GM19395 (cell line): Measurements from ENCODE around the gene HLCS.

Source experiments
- ATAC-seq: cut with Tn5 transposase; IDR thresholded peaks from one replicate; pipeline ENCODE4 v1.9.1; 2021; ENCODE audit warnings: mild to moderate bottlenecking, moderate library complexity; ENCODE audit not compliant: unreplicated experiment

The HLCS gene

DNA sequence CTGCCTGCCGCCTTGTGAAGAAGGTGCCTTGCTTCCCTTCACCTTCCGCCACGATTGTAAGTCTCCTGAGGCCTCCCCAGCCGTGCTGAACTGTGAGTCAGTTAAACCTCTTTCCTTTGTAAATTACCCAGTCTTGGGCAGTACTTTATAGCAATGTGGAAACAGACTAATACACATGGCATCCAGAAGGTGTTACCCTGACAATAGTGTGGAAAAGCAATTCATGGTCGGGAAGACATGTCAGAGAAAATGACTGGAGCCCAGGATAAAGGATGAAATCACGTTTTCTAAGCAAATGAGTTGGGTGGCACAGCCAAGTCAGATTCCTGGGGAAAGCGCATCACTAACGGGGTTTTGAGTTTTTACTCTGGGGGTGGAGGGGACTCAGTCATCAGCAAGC lies 76.4 kb downstream of the HLCS start:
- ATAC-seq = no peak

DNA sequence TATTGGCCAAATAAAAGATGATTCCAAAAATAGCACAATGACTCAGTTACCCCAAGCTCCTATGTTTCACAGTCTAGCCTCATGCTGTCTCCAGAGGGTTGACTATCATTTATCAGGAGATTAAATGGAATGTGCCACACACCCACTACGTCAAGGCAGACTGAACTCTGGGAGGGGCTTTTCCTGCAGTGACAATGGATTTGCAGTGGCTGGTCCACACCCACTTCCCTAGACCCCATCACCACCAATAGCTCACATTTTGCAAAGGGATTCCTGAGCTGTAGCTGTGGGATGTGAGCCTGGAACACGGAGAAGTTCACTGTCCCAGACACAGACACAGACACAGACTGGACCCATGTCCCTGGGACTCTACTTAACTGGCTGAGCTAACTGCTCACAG lies 77.1 kb downstream of the HLCS start:
- ATAC-seq = no peak

DNA sequence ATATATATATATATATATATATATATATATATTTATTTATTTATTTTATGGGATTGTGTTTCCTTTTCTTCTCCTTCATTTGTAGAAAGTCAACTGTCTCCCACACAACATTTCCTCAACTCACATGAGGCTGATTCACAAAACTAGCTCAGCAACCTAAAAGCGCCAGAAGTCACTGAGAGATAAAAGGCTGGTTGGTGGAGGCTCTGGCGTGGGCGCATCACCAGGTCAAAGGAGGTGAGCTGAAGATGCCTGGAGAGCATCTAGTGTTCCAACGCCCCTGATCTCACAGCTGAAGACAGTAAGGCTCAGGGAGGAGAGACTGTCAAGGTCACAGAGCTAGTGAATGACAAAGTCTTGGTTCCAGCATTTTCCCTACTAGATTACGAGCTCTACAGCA lies 78.0 kb downstream of the HLCS start:
- ATAC-seq = no peak

DNA sequence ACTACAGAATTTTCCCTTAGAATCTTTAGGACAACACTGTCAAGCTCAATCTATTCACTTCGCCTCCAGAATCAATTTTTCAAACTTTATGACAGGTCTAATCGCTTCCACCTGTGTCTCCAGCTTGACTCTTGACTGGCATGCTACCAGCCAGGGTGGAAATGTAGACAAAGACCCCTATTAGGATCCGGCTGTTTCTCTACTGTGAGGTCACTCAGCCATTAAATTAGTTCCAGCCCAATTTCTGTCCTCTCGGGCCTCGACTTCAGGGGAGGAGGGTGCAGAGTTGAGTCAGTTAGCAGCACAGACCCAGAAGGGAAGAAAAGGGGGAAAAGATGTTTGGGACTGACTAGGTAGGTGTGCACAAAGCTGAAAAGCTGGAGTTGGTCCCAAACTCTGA lies 78.5 kb downstream of the HLCS start:
- ATAC-seq = no peak

DNA sequence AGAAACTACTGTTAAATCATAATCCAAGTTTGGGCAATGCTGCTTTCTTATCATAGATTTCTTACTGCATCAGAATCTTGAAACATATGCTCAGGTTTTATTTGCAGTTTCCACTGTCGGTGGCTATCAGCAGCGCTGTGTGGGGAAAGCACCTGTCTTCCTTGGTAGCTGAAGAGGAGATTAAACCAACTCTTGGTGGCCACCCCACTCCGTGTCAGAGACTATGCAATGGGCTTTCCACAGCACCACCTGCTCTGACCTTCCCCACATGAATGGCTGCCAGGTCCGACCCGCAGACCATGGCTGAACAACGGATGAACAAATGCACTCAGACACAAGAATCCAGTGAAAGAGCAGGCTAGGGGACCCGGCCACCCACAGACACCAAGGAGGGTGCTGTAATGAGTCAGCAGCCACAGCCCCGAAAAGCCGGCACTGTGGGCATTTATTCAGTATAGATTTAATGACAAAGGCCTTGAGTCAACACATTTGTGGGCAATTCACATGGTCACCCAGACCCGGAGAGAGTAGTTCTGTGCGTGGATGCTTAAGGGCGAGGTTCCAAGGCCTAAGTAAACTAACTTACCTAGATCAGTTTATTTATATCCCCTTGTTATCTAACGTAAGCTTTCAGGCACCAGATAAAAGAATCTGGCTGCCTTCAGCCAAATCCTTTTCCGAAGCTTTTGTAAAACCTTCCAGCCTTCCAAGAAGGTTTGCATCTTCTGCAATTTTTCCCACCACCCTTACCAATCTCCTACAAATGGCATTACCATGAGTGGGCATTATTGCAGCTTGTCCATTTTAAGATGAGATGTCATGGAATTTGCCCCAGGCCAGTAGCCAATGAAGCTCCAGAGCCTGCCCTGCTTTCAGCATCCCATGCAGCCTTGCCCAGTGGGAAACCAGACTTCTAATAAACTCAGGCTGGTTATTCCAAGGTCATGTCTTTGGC lies 82.7 kb downstream of the HLCS start:
- ATAC-seq = no peak

DNA sequence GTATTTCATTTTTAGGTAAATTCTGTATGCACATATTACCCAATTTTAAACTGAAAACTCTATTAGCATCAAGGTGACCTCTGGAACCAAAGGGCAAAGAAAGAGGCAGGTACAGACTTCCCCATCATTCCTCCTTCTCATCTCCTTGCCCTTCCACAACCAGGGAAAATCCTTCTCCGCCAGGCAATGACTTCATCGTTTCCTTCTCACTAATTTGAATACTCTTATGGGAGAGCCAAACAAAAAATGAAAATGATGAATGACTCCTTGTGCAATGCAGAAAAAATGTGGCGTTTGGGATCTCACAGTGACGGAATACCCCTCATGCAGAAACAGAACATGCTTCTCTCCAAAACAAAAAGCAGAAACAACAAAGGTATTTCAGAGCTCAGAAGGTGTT lies 83.7 kb downstream of the HLCS start:
- no peak for ATAC-seq

DNA sequence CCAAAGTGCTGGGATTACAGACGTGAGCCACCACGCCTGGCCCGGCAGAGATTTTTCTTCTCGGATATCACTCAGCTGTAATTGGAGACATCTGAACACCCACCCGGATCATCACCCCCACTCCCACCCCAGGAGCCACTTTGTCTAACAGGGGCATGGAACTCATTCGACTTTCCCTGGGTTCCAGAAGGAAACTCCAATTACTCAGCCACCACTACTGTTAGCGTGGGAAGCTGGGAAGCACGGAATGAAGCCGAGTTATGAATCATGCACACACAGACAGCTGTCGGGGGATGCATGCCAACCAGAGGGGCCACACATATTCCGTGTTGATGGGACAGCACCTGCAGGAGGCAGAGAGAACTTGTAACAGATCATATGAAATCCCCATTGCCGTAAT lies 85.2 kb downstream of the HLCS start:
- no peak for ATAC-seq

DNA sequence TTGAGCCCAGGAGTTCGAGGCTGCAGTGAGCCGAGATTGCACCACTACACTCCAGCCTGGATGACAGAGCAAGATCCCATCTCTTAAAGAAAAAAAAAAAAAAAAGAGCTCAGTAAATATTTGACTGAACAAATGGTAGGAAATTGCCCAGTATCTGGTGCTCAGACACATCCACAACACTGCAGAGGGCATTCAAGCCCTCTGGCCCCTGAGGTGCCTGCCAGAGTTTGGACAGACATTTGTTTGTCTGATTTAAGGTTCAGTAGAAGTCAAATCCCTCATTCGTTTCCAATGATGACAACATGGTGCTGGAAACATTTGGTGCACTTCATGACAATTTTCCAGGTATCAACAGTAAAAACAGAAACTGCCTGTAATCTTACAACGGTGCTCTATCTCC lies 86.6 kb downstream of the HLCS start:
- ATAC-seq = no peak

DNA sequence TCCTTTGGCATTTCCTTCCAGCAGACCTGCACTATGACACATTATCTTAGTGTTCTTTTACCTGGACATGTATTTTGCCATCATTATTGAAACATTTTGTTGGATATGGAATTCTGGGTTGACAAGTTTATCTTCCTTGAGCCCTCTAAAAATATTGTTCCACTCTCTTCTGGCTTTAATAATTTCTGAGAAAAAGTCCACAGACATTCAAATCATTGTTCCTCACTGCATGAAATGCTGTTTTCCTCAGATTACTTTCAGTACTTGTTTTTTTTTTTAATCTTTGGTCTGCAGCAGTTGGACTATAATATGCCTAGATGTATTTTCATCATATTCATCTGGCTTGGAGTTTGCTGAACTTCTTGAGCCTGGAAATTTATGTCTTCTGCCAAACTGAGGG lies 88.7 kb downstream of the HLCS start:
- no peak for ATAC-seq

DNA sequence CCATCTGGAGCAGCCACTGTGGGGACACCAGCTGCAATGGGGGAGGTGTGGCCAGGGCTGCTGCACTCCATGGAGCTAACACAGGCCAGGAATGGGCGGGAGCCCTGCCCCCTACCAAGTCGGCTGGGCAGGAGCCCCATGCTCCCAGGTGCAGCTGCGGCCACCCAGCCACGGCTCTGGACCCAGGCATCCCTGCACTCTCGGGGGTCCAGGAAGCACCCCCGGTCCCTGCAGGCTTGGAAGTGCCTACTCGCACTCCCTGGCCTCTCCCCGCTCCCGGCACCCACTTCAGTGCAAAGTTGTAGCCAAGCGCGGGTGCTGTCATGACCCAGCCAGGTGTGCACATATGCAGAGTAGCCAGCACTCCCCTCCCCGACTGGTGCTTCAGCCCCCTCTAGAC lies 91.8 kb downstream of the HLCS start:
- no peak for ATAC-seq

DNA sequence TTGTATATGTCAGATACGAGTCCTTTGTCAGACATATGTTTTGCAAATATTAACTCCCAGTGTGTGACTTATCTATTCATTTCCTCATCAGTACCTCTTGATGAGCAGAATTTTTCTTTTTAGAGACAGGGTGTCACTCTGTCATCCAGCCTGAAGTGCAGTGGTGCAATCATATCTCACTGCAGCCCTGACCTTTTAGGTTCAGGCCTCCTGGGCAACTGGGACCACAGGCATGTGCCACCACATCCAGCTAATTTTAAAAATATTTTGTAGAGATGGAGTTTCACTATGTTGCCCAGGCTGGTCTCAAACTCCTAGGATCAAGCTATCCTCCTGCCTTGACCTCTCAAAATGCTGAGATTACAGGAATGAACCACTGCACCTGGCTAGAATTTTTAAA lies 93.0 kb downstream of the HLCS start:
- no peak for ATAC-seq

DNA sequence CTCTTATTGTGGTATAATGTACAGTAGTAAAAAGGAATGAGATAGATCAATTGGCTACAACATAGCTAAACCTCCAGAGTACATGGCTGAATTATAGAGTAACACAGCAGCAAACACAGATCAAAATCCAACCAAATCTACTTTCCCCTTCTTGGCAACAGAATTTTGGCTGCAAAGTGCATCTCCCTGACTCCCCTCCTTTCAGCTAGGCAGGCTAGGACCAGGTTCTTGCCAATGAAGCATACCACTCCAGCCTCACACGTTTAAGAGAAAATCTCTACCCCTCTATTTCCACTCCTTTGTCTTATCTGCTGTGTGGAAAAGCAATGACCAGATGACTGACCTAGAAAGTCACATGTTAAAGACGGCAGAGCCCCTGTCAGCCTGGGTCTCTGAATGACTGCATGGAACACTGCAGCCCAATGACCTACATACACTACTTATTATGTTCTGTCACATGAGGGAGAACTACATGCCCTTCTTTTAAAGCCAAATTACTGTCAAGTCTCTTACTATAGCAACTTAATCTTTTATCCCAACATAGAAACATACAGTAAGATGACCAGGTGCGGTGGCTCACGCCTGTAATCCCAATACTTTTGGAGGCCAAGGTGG lies 99.1 kb downstream of the HLCS start:
- no peak for ATAC-seq

DNA sequence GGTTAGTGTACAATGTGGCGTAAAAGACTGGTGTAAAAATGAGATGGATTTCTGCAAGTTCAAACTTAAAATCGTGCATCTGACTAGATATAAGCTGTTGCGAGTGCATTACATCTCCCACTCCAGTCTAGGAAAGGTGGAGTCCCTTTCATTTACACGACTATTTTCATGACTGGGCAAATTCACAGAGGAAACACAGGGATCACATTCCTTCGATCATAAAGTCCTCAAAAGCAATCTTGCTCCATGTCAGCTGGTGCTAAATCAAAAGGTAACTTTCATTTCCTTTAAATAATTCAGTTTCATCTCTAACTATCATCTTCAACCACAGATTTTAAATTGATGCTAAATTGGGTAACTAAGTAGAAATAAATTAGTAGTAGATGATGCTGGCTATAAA lies 100.0 kb downstream of the HLCS start:
- no peak for ATAC-seq

DNA sequence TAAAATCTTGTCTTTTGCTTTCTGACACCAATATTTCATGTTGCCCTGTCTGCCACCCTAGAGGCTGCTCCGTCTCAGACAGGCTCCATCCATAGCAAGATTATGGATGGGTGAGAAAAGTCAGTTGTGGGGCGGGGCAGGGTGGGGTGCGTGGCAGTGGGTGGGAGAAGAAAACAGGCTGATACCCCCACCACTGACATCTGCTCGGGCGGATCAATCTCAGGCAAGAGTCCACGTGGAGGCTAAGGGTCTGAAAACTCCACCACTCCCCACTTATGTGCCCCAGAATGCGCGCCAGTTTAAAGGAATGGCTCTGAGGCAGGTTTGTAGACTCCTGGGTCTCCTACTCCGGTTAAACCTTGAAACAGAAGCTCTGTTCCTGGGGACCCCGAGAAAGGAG lies 101.5 kb downstream of the HLCS start:
- ATAC-seq = no peak

DNA sequence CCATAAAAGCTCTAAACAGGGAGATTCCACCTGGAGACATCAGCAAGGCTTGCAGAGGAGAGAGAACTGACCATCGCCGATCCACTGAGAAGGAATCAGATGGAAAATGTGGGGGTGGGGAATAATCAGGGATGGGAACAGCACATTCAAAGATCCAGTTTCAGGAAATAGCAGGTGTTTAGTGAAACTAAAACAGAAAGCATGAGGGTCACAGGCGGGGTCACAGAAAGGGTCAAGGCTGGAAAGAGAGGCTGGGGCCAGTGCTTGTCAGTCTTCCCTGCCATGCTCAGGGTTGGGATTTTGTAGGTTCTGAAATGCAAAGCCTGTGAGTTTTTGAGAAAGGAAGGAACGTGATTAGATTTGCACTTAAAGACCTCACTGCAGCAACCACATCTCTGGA lies 103.2 kb downstream of the HLCS start:
- no peak for ATAC-seq

DNA sequence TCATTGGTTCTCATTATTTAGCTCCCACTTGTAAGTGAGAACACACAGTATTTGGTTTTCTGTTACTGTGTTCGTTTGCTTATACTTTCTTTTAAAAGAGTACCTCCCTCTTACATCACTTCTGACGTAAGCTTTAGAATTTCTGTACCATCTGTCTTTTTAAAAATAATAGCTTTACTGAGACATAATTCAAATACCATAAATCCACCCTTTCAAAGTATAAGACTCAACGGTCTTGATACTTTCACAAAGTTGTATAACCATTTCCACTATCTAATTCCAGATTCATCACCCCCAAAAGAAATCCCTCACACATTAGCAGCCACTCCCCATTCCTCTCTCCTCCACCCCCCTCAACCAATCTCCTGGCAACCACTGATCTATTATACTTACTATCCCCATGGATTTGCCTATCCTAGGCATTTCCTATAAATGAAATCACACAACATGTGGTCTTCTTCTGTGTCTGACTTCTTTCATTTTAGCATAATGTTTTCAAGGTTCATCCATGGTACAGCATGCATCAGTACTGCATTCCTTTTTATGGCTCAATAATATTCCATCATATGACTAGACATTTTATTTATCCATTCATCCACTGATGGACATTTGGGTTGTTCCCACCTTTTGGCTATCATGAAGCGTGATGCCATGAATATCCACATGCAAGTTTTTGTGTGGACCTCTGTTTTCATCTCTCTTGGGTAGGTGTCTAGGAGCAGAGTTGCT lies 104.7 kb downstream of the HLCS start:
- ATAC-seq = no peak

DNA sequence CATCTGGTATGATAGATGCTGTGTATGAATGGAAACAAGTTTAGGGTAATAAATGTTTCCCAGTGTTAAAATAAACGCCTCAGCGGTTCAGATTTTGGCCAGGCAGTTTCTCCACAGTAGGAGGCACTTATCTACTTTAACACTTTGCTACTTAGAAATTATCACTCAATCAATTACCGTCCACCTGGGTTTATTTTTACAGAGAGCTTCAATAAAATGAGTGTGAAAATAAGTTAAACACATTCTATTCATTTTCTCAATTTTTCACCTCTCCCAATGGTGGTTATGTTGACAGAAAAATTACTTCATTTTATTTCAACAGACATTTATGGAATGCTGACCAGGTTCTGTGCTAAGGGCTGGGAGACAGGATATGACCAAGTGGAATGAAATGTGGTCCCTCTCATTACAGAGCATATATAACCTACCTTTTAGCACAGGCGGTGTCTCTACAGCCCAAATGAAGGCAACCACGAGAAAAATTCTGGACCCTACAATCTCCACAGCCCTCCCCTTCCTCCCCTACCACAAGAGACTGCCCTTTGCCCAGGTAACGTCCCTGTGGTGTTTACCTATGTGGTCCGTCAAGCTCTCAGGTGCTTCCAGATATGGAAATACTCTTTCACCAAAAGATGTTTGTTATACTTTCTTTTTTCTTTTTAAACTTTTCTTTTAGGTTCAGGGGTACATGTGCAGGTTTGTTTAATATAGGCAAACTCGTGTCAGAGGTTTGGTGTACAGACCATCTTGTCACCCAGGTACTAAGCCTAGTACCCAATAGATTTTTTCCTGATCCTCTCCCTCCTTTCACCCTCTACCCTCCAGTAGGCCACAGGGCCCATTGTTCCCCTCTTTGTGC lies 105.5 kb downstream of the HLCS start:
- ATAC-seq = no peak

DNA sequence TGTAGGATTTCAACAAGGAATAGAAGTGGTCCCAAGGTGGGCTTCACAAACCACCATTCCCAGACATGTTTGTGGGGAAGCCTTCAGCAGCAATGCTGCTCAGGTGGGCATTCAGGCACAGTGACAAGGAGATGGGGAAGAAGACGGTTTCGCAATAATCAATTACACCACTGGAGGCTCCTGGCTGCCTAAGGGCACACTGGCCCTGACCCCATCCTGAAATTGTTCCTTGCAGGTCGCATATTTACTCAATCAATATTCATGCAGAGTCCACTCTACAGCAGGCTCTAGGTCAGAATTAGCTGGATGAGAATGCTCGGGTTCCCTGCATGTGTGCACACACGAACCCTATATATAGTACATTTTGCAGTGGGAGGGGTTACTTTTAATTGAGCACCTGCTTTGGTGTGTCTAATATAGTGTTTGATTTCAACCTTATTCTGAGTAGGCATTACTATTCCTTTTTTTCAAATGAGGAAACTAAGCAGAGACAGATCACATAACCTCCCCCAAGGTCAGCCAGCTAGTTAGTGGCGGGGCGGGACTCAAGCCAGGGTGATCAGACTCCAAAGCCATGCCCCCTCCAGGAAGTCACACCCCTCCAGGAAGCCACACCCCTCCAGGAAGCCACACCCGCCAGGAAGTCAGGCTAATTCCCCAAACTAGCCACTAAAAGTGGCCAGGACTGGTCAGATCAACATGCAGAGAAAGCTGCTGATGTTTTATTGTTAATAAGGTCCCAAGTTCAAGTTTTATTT lies 106.5 kb downstream of the HLCS start:
- ATAC-seq = no peak

DNA sequence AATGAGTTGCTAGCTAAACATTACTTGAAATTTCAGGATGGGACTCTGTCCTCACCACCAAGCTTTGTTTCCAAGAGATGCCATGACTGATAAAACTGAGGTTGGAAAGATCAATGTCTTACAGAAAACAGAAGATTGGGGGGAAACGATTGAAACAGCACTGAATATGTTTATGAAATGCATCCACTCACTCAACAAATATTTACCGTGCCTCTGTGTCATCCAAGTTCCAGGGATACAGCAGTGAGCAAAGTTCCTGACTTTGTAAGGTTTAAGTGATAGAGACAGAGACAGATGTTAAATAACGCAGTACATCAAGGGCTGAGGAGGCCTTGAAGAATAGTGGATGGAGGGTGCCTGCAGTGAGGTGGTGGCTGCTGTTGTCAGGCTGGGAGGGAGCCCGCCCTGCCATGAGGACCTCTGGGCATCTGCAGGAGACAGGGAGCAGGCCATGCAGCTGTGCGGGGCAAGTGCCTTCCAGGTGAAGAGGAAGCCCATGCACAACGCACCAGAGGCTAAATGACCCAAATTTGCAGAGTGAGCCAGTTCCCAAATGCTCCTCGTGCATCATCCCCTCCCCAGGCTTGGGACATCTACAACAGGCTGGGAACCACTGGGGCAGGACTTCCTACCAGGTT lies 108.0 kb downstream of the HLCS start:
- no peak for ATAC-seq

DNA sequence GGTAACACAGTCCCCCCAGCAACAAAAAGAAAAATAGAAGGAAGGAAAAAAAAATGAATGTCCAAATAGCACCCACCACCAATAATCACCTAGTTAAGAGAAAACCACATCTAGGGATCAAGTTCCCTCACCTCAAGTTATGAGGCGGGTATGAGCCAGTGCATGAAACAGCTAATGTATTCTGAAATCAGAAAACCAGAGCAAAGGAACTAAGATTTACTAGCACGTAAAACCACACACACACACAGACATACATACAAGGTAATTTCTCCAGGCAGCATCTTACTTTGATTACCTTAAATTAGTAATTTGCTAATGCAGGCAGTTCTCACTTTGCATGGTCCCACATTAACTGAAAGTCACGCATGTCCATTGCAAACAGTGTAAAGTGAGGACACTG lies 109.8 kb downstream of the HLCS start:
- no peak for ATAC-seq
